Ovary (tissue), 3 donors: Measurements from ENCODE around the gene AUH.

Experiments
- CTCF ChIP-seq, 3 donors: fragments of 450-650 bp in 2 of 3; fragments of 200-600 bp in 1 of 3; IDR thresholded peaks; one replicate each; pipeline versions ENCODE4 v1.5.1 to v1.8.0; 2016 to 2022; ENCODE audit warnings: antibody characterized with exemption in 3 of 3, mild to moderate bottlenecking in 1 of 3
- POLR2A ChIP-seq: fragments of 450-650 bp; IDR thresholded peaks from one replicate; pipeline ENCODE4 v1.6.1; 2017; ENCODE audit warnings: antibody characterized with exemption, mild to moderate bottlenecking, moderate library complexity
- donor health status: DM: no; HTN: no; CAD: no.

- TF ChIP-seq CTCF (IDR thresholded peaks at IDR 0.05) (no peak), POLR2A (no peak)
Measured at GRCh38 chr9:91378695-91379127, 17.0 kb upstream of the AUH start.
